Measurements from ENCODE around the gene TPRX2.
"Not testable (repeated sequence)": the region's sequence is repeated elsewhere in the genome, so short reads cannot be mapped to it uniquely, and the experiment has no call there.

DNA sequence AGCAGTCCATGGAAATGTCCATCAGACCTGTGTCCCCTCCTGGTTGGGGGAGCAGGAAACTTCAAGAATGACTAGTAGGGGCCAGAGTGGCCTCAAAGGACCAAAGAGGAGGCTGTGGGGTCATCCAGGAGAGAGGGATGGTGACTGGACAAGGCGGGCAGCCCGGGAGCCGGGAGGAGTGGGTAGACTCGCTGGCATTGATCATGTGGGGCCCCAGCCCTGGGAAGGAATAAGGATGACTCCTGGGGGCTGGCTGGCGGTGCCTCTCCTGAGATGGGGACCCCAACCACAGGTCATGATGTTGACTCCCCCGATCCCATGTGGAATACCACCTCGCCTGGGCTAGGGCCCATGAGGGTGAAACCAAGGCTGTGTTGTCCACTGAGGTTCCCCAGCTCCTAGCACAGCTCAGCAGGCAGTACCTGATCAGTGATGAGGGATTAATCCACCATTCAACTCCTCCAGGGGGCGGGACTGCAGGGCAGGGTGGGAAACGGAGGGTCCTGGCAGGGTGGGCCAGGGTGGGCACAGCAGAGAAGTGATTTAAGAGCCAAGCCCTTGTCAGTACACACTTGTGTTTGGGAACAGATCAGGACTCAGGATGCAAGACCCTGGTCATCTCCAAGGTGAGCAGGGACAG lies at the start of gene TPRX2:
- not testable (repeated sequence) for TF ChIP-seq POLR2A (IDR thresholded peaks at IDR 0.05)
- TF ChIP-seq, protein P1, sequence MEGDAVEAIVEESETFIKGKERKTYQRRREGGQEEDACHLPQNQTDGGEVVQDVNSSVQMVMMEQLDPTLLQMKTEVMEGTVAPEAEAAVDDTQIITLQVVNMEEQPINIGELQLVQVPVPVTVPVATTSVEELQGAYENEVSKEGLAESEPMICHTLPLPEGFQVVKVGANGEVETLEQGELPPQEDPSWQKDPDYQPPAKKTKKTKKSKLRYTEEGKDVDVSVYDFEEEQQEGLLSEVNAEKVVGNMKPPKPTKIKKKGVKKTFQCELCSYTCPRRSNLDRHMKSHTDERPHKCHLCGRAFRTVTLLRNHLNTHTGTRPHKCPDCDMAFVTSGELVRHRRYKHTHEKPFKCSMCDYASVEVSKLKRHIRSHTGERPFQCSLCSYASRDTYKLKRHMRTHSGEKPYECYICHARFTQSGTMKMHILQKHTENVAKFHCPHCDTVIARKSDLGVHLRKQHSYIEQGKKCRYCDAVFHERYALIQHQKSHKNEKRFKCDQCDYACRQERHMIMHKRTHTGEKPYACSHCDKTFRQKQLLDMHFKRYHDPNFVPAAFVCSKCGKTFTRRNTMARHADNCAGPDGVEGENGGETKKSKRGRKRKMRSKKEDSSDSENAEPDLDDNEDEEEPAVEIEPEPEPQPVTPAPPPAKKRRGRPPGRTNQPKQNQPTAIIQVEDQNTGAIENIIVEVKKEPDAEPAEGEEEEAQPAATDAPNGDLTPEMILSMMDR (IDR thresholded peaks at IDR 0.05 in 8 of 11, conservative IDR thresholded peaks at IDR 0.05 in 3 of 11), result not testable (repeated sequence)
